ENCODE measurements around the gene PPRC1. TPM values are rescaled to one million over a fixed set of nuclear protein-coding genes. Genes with fewer than 3 reads are reported as not detected.

Gene PPRC1
- total RNA-seq, 1 donor from 2014 or later, result 10.0 TPM

- H3K36me3 ChIP-seq (ENCODE audit: control insufficient read depth, insufficient read depth, low read length), result no peaks in the 10 kb centered on the region
These were observed 62.5 kb downstream of the PPRC1 start for GRCh38 chr10:102195296-102195870.

GRCh38 chr10:102196893-102197292 is 64.1 kb downstream of the PPRC1 start:
- Histone ChIP-seq H3K27me3 (ENCODE audit: control insufficient read depth, insufficient read depth, low read length) (no peaks in the 10 kb centered on the region), H3K4me3 (ENCODE audit: low read depth, low read length) (no peak overlapping the region), H3K36me3 (ENCODE audit: control insufficient read depth, insufficient read depth, low read length) (no peaks in the 10 kb centered on the region)
- DNase-seq (ENCODE audit: low read depth), result no peak
- FAIRE-seq, result no peak
- TF ChIP-seq CTCF (IDR thresholded peaks at IDR 0.05; ENCODE audit: insufficient read depth, low read length, severe bottlenecking), result no peak

More at GRCh38 chr10:102195296-102195870, 62.5 kb downstream of the PPRC1 start:
- Histone ChIP-seq H3K4me3 (ENCODE audit: low read depth, low read length) (no peak overlapping the region), H3K27me3 (ENCODE audit: control insufficient read depth, insufficient read depth, low read length) (no peaks in the 10 kb centered on the region)
- DNase-seq (ENCODE audit: low read depth) (peak; percentile 43), FAIRE-seq (no peak)
- TF ChIP-seq CTCF (IDR thresholded peaks at IDR 0.05; ENCODE audit: insufficient read depth, low read length, severe bottlenecking), result no peak

GRCh38 chr10:102198027-102198426 is 65.2 kb downstream of the PPRC1 start:
- Histone ChIP-seq H3K4me3 (ENCODE audit: low read depth, low read length) (no peak overlapping the region), H3K36me3 (ENCODE audit: control insufficient read depth, insufficient read depth, low read length) (no peaks in the 10 kb centered on the region), H3K27me3 (ENCODE audit: control insufficient read depth, insufficient read depth, low read length) (no peaks in the 10 kb centered on the region)
- no peak for TF ChIP-seq CTCF (IDR thresholded peaks at IDR 0.05; ENCODE audit: insufficient read depth, low read length, severe bottlenecking)
- FAIRE-seq (no peak), DNase-seq (ENCODE audit: low read depth) (no peak)

Other genes starting within 250 kb of the PPRC1 start
- 6.3 and 10.1 TPM in 2 replicates for gene ARMH3, start 76.9 kb upstream of the PPRC1 start, total RNA-seq
- gene HPS6, start 67.7 kb upstream of the PPRC1 start, total RNA-seq, result 33.4 and 34.4 TPM in 2 replicates
- 30.0 and 37.3 TPM in 2 replicates for gene LDB1, start 12.7 kb upstream of the PPRC1 start, total RNA-seq
- 56.3 and 56.6 TPM in 2 replicates for gene NOLC1, start 19.3 kb downstream of the PPRC1 start, total RNA-seq
- not detected in 2 replicates for gene ELOVL3, start 93.3 kb downstream of the PPRC1 start, total RNA-seq
- gene PITX3, start 108.5 kb downstream of the PPRC1 start, total RNA-seq, result not detected in 2 replicates
- gene GBF1, start 112.5 kb downstream of the PPRC1 start, total RNA-seq, result 8.7 and 12.7 TPM in 2 replicates